Measurements from ENCODE around the gene HELZ.

Gene HELZ

DNA sequence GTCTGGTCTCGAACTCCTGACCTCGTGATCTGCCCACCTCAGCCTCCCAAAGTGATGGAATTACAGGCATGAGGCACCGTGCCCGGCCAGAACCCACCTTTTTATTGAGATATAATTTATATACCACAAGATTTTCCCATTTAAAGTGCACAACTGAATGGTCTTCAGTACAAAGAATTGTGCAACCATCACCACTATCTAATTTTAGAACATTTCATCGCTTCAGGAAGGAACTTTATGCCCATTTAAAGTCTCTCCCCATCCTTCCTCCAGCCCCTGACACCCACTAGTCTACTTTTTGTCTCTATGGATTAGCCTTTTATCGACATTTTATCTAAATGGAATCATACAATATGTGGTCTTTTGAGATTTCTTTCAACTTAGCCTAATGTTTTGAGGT is 25.4 kb upstream of the HELZ start:
- H3K4me1 ChIP-seq: no peaks in the 10 kb centered on the region
- DNase-seq: no peak
- H3K27me3 ChIP-seq: no peaks in the 10 kb centered on the region
- H3K36me3 ChIP-seq: no peaks in the 10 kb centered on the region
- H3K27ac ChIP-seq: no peak overlapping the region
- TF ChIP-seq, protein P1, sequence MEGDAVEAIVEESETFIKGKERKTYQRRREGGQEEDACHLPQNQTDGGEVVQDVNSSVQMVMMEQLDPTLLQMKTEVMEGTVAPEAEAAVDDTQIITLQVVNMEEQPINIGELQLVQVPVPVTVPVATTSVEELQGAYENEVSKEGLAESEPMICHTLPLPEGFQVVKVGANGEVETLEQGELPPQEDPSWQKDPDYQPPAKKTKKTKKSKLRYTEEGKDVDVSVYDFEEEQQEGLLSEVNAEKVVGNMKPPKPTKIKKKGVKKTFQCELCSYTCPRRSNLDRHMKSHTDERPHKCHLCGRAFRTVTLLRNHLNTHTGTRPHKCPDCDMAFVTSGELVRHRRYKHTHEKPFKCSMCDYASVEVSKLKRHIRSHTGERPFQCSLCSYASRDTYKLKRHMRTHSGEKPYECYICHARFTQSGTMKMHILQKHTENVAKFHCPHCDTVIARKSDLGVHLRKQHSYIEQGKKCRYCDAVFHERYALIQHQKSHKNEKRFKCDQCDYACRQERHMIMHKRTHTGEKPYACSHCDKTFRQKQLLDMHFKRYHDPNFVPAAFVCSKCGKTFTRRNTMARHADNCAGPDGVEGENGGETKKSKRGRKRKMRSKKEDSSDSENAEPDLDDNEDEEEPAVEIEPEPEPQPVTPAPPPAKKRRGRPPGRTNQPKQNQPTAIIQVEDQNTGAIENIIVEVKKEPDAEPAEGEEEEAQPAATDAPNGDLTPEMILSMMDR (IDR thresholded peaks at IDR 0.05): no peak
- H3K4me3 ChIP-seq: no peak overlapping the region
- H3K9me3 ChIP-seq: no peaks in the 10 kb centered on the region
- intact Hi-C loops (cut with DNase I; ENCODE audit: low total_unique reads): no loop called here

DNA sequence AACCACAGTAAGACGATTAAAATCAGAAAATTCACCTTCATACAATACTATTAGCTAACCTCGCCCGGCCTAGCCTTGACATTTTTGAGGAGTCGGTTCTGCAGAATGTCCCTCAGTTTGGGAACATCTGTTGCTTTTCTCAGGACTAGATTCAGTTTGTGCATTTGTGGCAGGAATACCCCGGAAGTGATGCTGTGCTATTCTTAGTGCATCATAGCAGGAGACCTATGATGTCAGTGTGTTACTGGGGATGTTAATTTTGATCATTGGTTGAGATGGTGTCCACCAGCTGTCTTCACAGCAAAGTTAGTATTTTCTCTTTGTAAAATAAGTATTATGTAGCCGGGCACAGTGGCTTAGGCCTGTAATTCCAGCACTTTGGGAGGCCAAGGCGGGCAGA is 21.5 kb upstream of the HELZ start:
- TF ChIP-seq, protein P1 (IDR thresholded peaks at IDR 0.05): no peak
- H3K27me3 ChIP-seq: no peaks in the 10 kb centered on the region
- DNase-seq: peak in 1 of 2 donors; percentile 13
- H3K4me3 ChIP-seq: no peak overlapping the region
- no peaks in the 10 kb centered on the region for H3K9me3 ChIP-seq
- no peaks in the 10 kb centered on the region for H3K36me3 ChIP-seq
- intact Hi-C loops (cut with DNase I; ENCODE audit: low total_unique reads): no loop called here
- H3K27ac ChIP-seq: no peak overlapping the region
- no peaks in the 10 kb centered on the region for H3K4me1 ChIP-seq

DNA sequence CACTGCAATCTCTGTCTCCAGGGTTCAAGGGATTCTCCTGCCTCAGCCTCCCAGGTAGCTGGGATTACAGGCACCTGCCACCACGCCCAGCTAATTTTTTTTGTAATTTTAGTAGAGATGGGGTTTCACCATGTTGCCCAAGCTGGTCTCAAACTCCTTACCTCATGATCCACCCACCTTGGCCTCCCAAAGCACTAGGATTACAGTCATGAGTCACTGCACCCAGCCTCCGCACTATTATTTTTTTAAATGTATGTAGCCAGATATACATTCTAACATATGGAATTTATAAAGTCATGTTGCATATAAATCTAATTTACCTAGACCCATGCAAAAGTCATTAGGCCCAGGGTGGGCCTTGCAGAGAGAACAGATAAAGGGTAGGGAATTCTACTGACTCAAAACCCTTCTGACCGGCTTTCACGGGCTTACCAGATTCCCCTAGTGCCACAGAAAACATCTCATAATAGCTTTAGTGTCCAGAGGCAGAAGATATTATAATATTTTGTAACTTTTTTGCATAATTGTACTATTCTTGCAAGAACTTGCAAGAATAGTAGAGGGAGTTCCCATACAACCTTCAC is 20.5 kb upstream of the HELZ start:
- TF ChIP-seq, protein P1 (IDR thresholded peaks at IDR 0.05): no peak
- no peak overlapping the region for H3K27ac ChIP-seq
- DNase-seq: peak in 1 of 2 donors; percentile 10
- H3K36me3 ChIP-seq: no peaks in the 10 kb centered on the region
- intact Hi-C loops (cut with DNase I; ENCODE audit: low total_unique reads): no loop called here
- H3K9me3 ChIP-seq: no peaks in the 10 kb centered on the region
- no peak overlapping the region for H3K4me3 ChIP-seq
- no peaks in the 10 kb centered on the region for H3K27me3 ChIP-seq
- peaks cover 0 to 4% (median 0%) of the 10 kb centered on the region in 4 donors for H3K4me1 ChIP-seq

DNA sequence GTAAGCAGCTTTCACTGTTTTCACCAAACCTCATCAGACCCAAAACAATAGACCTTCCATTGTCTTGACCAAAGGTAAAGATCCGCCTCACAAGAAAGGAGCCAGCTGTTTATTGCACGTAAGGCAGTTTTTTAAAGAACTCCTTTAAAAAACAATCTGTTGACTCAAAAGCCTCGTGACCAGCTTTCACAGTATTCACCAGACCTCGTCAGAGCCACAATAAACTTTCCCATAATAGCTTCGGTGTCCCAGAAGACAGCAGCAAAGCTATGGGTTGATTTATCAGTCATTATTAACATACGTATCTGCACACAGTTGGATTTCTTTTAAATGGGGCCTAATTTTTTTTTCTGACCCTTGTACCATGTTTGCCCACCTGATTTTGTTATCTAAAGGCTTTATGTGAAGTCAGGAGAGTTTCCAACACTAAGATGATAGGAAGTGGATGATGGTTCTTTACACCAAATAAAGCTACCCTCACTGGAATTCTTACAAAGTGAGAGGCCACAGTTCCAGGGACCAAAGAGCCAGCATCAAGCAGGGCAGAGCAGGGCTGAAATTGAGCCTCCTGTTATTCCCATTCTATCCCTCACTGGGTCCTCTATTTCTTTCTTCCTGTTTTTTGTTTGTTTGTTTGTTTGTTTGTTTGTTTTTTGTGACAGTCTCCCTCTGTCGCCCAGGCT is 17.6 kb upstream of the HELZ start:
- DNase-seq: no peak
- Histone ChIP-seq H3K4me1 (peaks cover 0 to 9% (median 2%) of the 10 kb centered on the region in 4 donors), H3K9me3 (no peaks in the 10 kb centered on the region), H3K27ac (no peak overlapping the region), H3K27me3 (no peaks in the 10 kb centered on the region), H3K36me3 (no peaks in the 10 kb centered on the region), H3K4me3 (no peak overlapping the region)
- TF ChIP-seq, protein P1 (IDR thresholded peaks at IDR 0.05): no peak
- intact Hi-C loops (cut with DNase I; ENCODE audit: low total_unique reads): no loop called here

DNA sequence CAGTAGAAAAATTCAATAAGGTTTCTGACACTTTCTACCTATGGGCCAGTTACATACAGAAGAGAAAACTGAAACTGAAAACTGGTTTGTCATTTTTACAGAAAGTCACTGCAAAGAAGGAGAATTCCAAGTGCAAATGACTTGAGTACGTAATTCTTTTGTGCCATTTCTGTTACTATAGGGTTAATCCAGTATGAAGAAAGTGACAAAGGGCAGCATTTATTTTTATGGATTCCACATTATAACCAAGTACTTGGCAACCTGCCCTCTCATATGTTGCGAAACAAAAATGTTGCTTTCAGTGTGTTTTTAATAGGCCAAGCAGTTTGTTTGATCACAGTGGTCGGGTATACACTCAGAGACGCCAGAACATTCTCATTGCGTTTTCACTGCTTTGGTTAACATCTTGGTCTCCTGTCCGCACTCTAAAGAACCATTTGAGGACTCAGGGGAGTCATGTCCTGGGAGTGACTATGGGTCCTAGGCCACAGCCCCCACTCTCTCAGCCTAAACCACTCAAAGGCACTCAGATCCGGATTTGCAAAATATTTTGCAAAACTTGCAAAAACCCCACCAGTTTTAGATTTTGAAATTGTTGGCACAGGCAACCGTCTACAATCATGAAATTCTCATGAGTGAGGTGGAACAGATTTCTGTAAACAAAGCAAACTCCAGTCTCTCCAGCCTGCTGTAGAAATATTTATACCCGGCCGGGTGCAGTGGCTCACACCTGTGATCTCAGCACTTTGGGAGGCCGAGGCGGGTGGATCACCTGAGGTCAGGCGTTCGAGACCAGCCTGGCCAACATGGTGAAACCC is 15.4 kb upstream of the HELZ start:
- H3K4me3 ChIP-seq: no peak overlapping the region
- peak in 1 of 2 donors; percentile 50 for DNase-seq
- no peaks in the 10 kb centered on the region for H3K36me3 ChIP-seq
- intact Hi-C loops (cut with DNase I; ENCODE audit: low total_unique reads): no loop called here
- H3K27ac ChIP-seq: peak overlapping the region in 1 of 2 donors; percentile 5
- H3K9me3 ChIP-seq: no peaks in the 10 kb centered on the region
- TF ChIP-seq, protein P1 (IDR thresholded peaks at IDR 0.05): no peak
- H3K4me1 ChIP-seq: peaks cover 0 to 9% (median 2%) of the 10 kb centered on the region in 4 donors
- peaks cover 0 to 5% of the 10 kb centered on the region in 2 donors for H3K27me3 ChIP-seq
